ENCODE measurements around the gene DLL4. TPM values are rescaled to one million over a fixed set of nuclear protein-coding genes. Genes with fewer than 3 reads are reported as not detected.
A peak's percentile ranks its signal among the peaks of the same experiment; 100 is the strongest.

DLL4 gene
- total and polyA plus RNA-seq, 5 experiments from 2014 or later: 0.16 TPM; not detected in 4

GRCh38 chr15:40921949-40922607 is 7.1 kb upstream of the DLL4 start:
- H3K9me3 Mint-ChIP-seq: no peaks in the 10 kb centered on the region
- no peaks in the 10 kb centered on the region for H3K36me3 Mint-ChIP-seq
- peaks cover 4 to 22% (median 17%) of the 10 kb centered on the region in 4 donors for H3K4me1 Mint-ChIP-seq
- DNase-seq: no peak
- H3K27ac Mint-ChIP-seq: peak overlapping the region in 1 of 10 donors; percentile 54
- no peak overlapping the region for H3K4me3 Mint-ChIP-seq
- no peak for ATAC-seq
- peaks cover 10 to 28% (median 20%) of the 10 kb centered on the region in 5 donors for H3K27me3 Mint-ChIP-seq
- POLR2A ChIA-PET: no interaction called here

- ATAC-seq (no peak), DNase-seq (no peak)
- H3K27ac Mint-ChIP-seq: peak overlapping the region in 2 of 10 donors; percentile 34 to 54
- POLR2A ChIA-PET: no interaction called here
- peaks cover 12 to 33% (median 22%) of the 10 kb centered on the region in 5 donors for H3K27me3 Mint-ChIP-seq
- no peaks in the 10 kb centered on the region for H3K36me3 Mint-ChIP-seq
- H3K9me3 Mint-ChIP-seq: no peaks in the 10 kb centered on the region
- H3K4me1 Mint-ChIP-seq: peaks cover 7 to 27% (median 20%) of the 10 kb centered on the region in 4 donors
- peak overlapping the region in 1 of 10 donors; percentile 56 for H3K4me3 Mint-ChIP-seq
Measured at GRCh38 chr15:40922608-40923005, 6.5 kb upstream of the DLL4 start.

- Mint-ChIP-seq H3K4me3 (no peak overlapping the region), H3K27me3 (peaks cover 12 to 34% (median 23%) of the 10 kb centered on the region in 5 donors), H3K36me3 (no peaks in the 10 kb centered on the region), H3K4me1 (peaks cover 7 to 29% (median 22%) of the 10 kb centered on the region in 4 donors), H3K9me3 (no peaks in the 10 kb centered on the region), H3K27ac (peak overlapping the region in 1 of 10 donors; percentile 57)
- DNase-seq (no peak), ATAC-seq (no peak)
- POLR2A ChIA-PET: interaction anchor here (0.9 kb wide), 1 partner anchor 18 kb away, joined by 3 read pairs; no protein-coding TSS in a partner anchor
Measured at GRCh38 chr15:40923551-40923950, 5.6 kb upstream of the DLL4 start.

- no peak overlapping the region for H3K27ac Mint-ChIP-seq
- peak overlapping the region in 9 of 10 donors; percentile 36 to 88 (median 48) for H3K4me3 Mint-ChIP-seq
- H3K36me3 Mint-ChIP-seq: no peaks in the 10 kb centered on the region
- DNase-seq: no peak
- H3K27me3 Mint-ChIP-seq: peaks cover 16 to 52% (median 32%) of the 10 kb centered on the region in 5 donors
- POLR2A ChIA-PET: interaction anchor here (0.6 to 2.2 kb wide), 3 partner anchors 8 to 19 kb away, joined by 3 to 8 read pairs (median 6); no protein-coding TSS in a partner anchor
- H3K9me3 Mint-ChIP-seq: no peaks in the 10 kb centered on the region
- H3K4me1 Mint-ChIP-seq: peaks cover 16 to 46% (median 37%) of the 10 kb centered on the region in 4 donors
- no peak for ATAC-seq
Measured at GRCh38 chr15:40925495-40925862, 3.7 kb upstream of the DLL4 start.

- Mint-ChIP-seq H3K36me3 (no peaks in the 10 kb centered on the region), H3K27me3 (peaks cover 21 to 58% (median 37%) of the 10 kb centered on the region in 5 donors), H3K9me3 (no peaks in the 10 kb centered on the region), H3K4me1 (peaks cover 16 to 52% (median 43%) of the 10 kb centered on the region in 4 donors), H3K27ac (no peak overlapping the region), H3K4me3 (peak overlapping the region; percentile 20 to 89 (median 78))
- POLR2A ChIA-PET: interaction anchor here (0.6 to 2.2 kb wide), 3 partner anchors 8 to 19 kb away, joined by 3 to 8 read pairs (median 6); no protein-coding TSS in a partner anchor
- DNase-seq (peak in 1 of 10 donors; percentile 28), ATAC-seq (peak; percentile 26 to 40)
Measured at GRCh38 chr15:40925863-40926658, 3.1 kb upstream of the DLL4 start.

- no peak for DNase-seq
Measured at GRCh38 chr15:40926659-40927494, 2.3 kb upstream of the DLL4 start.

GRCh38 chr15:40927495-40927872 is 1.7 kb upstream of the DLL4 start:
- ATAC-seq: no peak
- Mint-ChIP-seq H3K4me3 (peak overlapping the region; percentile 16 to 89 (median 80)), H3K27me3 (peaks cover 22 to 72% (median 50%) of the 10 kb centered on the region in 5 donors), H3K36me3 (no peaks in the 10 kb centered on the region), H3K27ac (no peak overlapping the region), H3K4me1 (peaks cover 23 to 65% (median 54%) of the 10 kb centered on the region in 4 donors), H3K9me3 (no peaks in the 10 kb centered on the region)
- POLR2A ChIA-PET: interaction anchor here (0.8 to 6.9 kb wide), 5 partner anchors 8 to 20 kb away, joined by 3 to 50 read pairs (median 4); no protein-coding TSS in a partner anchor
- no peak for DNase-seq

More at GRCh38 chr15:40926659-40927494, 2.3 kb upstream of the DLL4 start:
- Mint-ChIP-seq H3K9me3 (no peaks in the 10 kb centered on the region), H3K4me3 (peak overlapping the region; percentile 16 to 89 (median 80)), H3K4me1 (peaks cover 19 to 59% (median 49%) of the 10 kb centered on the region in 4 donors), H3K27me3 (peaks cover 22 to 66% (median 44%) of the 10 kb centered on the region in 5 donors), H3K36me3 (no peaks in the 10 kb centered on the region), H3K27ac (no peak overlapping the region)
- ATAC-seq: no peak
- POLR2A ChIA-PET: interaction anchor here (6.9 kb wide), 1 partner anchor 15 kb away, joined by 50 read pairs; no protein-coding TSS in a partner anchor

- POLR2A ChIA-PET: interaction anchor here (0.6 to 6.9 kb wide), 7 partner anchors 9 to 260 kb away, joined by 3 to 50 read pairs (median 4); no protein-coding TSS in a partner anchor
- ATAC-seq (peak; percentile 5), DNase-seq (no peak)
- Mint-ChIP-seq H3K4me1 (peaks cover 23 to 66% (median 55%) of the 10 kb centered on the region in 4 donors), H3K27ac (no peak overlapping the region), H3K4me3 (peak overlapping the region; percentile 73 to 90 (median 84)), H3K27me3 (peaks cover 22 to 73% (median 48%) of the 10 kb centered on the region in 5 donors), H3K9me3 (no peaks in the 10 kb centered on the region), H3K36me3 (no peaks in the 10 kb centered on the region)
Measured at GRCh38 chr15:40927873-40928806, 1.0 kb upstream of the DLL4 start.

GRCh38 chr15:40929660-40930429 is 705 bp downstream of the DLL4 start:
- H3K4me3 Mint-ChIP-seq: peak overlapping the region; percentile 69 to 90 (median 83)
- DNase-seq: no peak
- no peaks in the 10 kb centered on the region for H3K9me3 Mint-ChIP-seq
- ATAC-seq: no peak
- POLR2A ChIA-PET: interaction anchor here (3.7 to 6.9 kb wide), 2 partner anchors 12 to 22 kb away, joined by 17 to 50 read pairs; no protein-coding TSS in a partner anchor
- peaks cover 19 to 64% (median 53%) of the 10 kb centered on the region in 5 donors for H3K27me3 Mint-ChIP-seq
- H3K36me3 Mint-ChIP-seq: no peaks in the 10 kb centered on the region
- peak overlapping the region in 1 of 10 donors; percentile 34 for H3K27ac Mint-ChIP-seq
- H3K4me1 Mint-ChIP-seq: peaks cover 23 to 66% (median 55%) of the 10 kb centered on the region in 4 donors

All from naive thymus-derived CD8-positive, alpha-beta T cell (primary cell).